WTC11 (cell line): ENCODE data around the gene CYP51A1. TPM values are rescaled to one million over a fixed set of nuclear protein-coding genes. Genes with fewer than 3 reads are reported as not detected.
"Not testable (repeated sequence)": the region's sequence is repeated elsewhere in the genome, so short reads cannot be mapped to it uniquely, and the experiment has no call there.

Source experiments
- ATAC-seq: fragments of 200-7000 bp; cut with Tn5 transposase; 2 replicates; pipeline ENCODE4 v1.10.0; 2021; ENCODE audit warnings: mild to moderate bottlenecking, moderate library complexity
- CTCF ChIA-PET: fragments of 300-600 bp; sonication (Branson Sonifier 250); formaldehyde crosslinking; loops from one replicate; lab custom pipeline; 2021; ENCODE audit warnings: antibody characterized with exemption; lab: Charles Lee
- POLR2A ChIA-PET: fragments of 350-600 bp; sonication (Branson Sonifier 250); formaldehyde crosslinking; loops from one replicate; lab custom pipeline; 2021; ENCODE audit warnings: antibody characterized with exemption; lab: Charles Lee
- DNase-seq: peaks from one replicate; pipeline ENCODE4 v3.0.0; 2021; ENCODE audit warnings: low spot score
- H3K27ac Mint-ChIP-seq: 2 replicates; pipeline ENCODE4 v1.8.0; 2021; ENCODE audit warnings: mixed read lengths
- H3K27me3 Mint-ChIP-seq: 2 replicates; pipeline ENCODE4 v1.8.0; 2021; ENCODE audit warnings: low read depth, mild to moderate bottlenecking, moderate library complexity, mixed read lengths
- H3K36me3 Mint-ChIP-seq: 2 replicates; pipeline ENCODE4 v1.8.0; 2021; ENCODE audit warnings: mixed read lengths
- H3K4me1 Mint-ChIP-seq: 2 replicates; pipeline ENCODE4 v1.8.0; 2022; ENCODE audit warnings: mixed read lengths
- H3K4me3 Mint-ChIP-seq: 2 replicates; pipeline ENCODE4 v1.8.0; 2021; ENCODE audit warnings: mild to moderate bottlenecking, moderate library complexity, mixed read lengths
- H3K9me3 Mint-ChIP-seq: 2 replicates; pipeline ENCODE4 v1.8.0; 2021; ENCODE audit warnings: mixed read lengths
- ATF2 ChIP-seq: sonication (generic); formaldehyde crosslinking; IDR thresholded peaks from 2 replicates; pipeline ENCODE4 v1.8.1; 2022; ENCODE audit warnings: low read depth, missing genetic modification reagents, borderline replicate concordance
- CREB1 ChIP-seq: sonication (generic); formaldehyde crosslinking; IDR thresholded peaks from 2 replicates; pipeline ENCODE4 v1.8.0; 2023; ENCODE audit warnings: mild to moderate bottlenecking, missing genetic modification reagents
- E2F4 ChIP-seq: sonication (generic); formaldehyde crosslinking; IDR thresholded peaks from 2 replicates; pipeline ENCODE4 v1.8.1; 2022; ENCODE audit warnings: low read depth, mild to moderate bottlenecking, moderate library complexity, missing genetic modification reagents, borderline replicate concordance
- FOXP4 ChIP-seq: sonication (generic); formaldehyde crosslinking; IDR thresholded peaks from 2 replicates; pipeline ENCODE4 v1.8.0; 2022; ENCODE audit warnings: mild to moderate bottlenecking, missing genetic modification reagents
- HMGXB4 ChIP-seq: sonication (generic); formaldehyde crosslinking; IDR thresholded peaks from 2 replicates; pipeline ENCODE4 v1.8.1; 2023; ENCODE audit warnings: mild to moderate bottlenecking, moderate library complexity, missing genetic modification reagents
- IRF1 ChIP-seq: sonication (generic); formaldehyde crosslinking; IDR thresholded peaks from 2 replicates; pipeline ENCODE4 v1.8.0; 2023; ENCODE audit warnings: missing genetic modification reagents
- JAZF1 ChIP-seq: fragments of 250-450 bp; sonication (Bioruptor Pico); IDR thresholded peaks from 2 replicates; pipeline ENCODE4 v1.9.0; 2021; ENCODE audit warnings: moderate library complexity, mild to moderate bottlenecking, inconsistent platforms
- JUN ChIP-seq: sonication (generic); formaldehyde crosslinking; IDR thresholded peaks from 2 replicates; pipeline ENCODE4 v1.8.0; 2023; ENCODE audit warnings: mild to moderate bottlenecking, missing genetic modification reagents
- MAX ChIP-seq: sonication (generic); formaldehyde crosslinking; IDR thresholded peaks from 2 replicates; pipeline ENCODE4 v1.8.0; 2022; ENCODE audit warnings: mild to moderate bottlenecking, missing genetic modification reagents
- NFATC4 ChIP-seq: fragments of 250-450 bp; sonication (Bioruptor Pico); IDR thresholded peaks from 2 replicates; pipeline ENCODE4 v1.9.0; 2021; ENCODE audit warnings: mild to moderate bottlenecking
- NR3C1 ChIP-seq: sonication (generic); formaldehyde crosslinking; conservative IDR thresholded peaks from 2 replicates; pipeline ENCODE4 v1.8.1; 2023; ENCODE audit warnings: low read depth, mild to moderate bottlenecking, missing genetic modification reagents
- OVOL2 ChIP-seq: fragments of 250-450 bp; sonication (Bioruptor Pico); IDR thresholded peaks from 2 replicates; pipeline ENCODE4 v1.9.0; 2021; ENCODE audit warnings: mild to moderate bottlenecking, borderline replicate concordance
- SMAD4 ChIP-seq: sonication (generic); formaldehyde crosslinking; IDR thresholded peaks from 2 replicates; pipeline ENCODE4 v1.8.0; 2022; ENCODE audit warnings: mild to moderate bottlenecking, missing genetic modification reagents
- STAT6 ChIP-seq: sonication (generic); formaldehyde crosslinking; conservative IDR thresholded peaks from 2 replicates; pipeline ENCODE4 v1.8.1; 2023; ENCODE audit warnings: mild to moderate bottlenecking, low read depth, missing genetic modification reagents, moderate library complexity
- ZNF138 ChIP-seq: sonication (generic); formaldehyde crosslinking; conservative IDR thresholded peaks from 2 replicates; pipeline ENCODE4 v1.8.1; 2022; ENCODE audit warnings: mild to moderate bottlenecking, moderate library complexity, missing genetic modification reagents
- ZNF281 ChIP-seq: sonication (generic); formaldehyde crosslinking; IDR thresholded peaks from 2 replicates; pipeline ENCODE4 v1.8.0; 2023; ENCODE audit warnings: mild to moderate bottlenecking, missing genetic modification reagents
- ZNF317 ChIP-seq: sonication (generic); formaldehyde crosslinking; IDR thresholded peaks from 2 replicates; pipeline ENCODE4 v1.8.1; 2023; ENCODE audit warnings: low read depth, mild to moderate bottlenecking, moderate library complexity, missing genetic modification reagents, borderline replicate concordance
- ZNF416 ChIP-seq: fragments of 250-450 bp; sonication (Bioruptor Pico); IDR thresholded peaks from 2 replicates; pipeline ENCODE4 v1.9.0; 2021; ENCODE audit warnings: mild to moderate bottlenecking, inconsistent platforms
- total RNA-seq: library from RNA; stranded (reverse); gene quantifications from 3 replicates; pipeline ENCODE4 v1.2.3, GENCODE V29; 2021

Gene CYP51A1
- total RNA-seq, 1 experiment from 2014 or later, result 81.4 TPM

GRCh38 chr7:92177362-92177761 lies 43.1 kb upstream of the CYP51A1 start:
- ChIA-PET POLR2A (interaction anchor here (0.6 kb wide), 1 partner anchor 21 kb away, joined by 6 read pairs; no protein-coding TSS in a partner anchor), CTCF (interaction anchor here (0.5 to 1.1 kb wide), 2 partner anchors 21 to 270 kb away, joined by 4 read pairs; partner anchors contain the start of gene GATAD1)
- H3K9me3 Mint-ChIP-seq, result peaks cover 7% of the 10 kb centered on the region
- DNase-seq (no peak), ATAC-seq (no peak)
- H3K27ac Mint-ChIP-seq, result no peak overlapping the region
- TF ChIP-seq HMGXB4, result no peak
- TF ChIP-seq JAZF1 (CRISPR knock-in tag), result no peak
- TF ChIP-seq OVOL2 (CRISPR knock-in tag), result no peak
- TF ChIP-seq IRF1 (CRISPR knock-in tag), result no peak
- TF ChIP-seq ZNF416, result no peak
- TF ChIP-seq E2F4 (CRISPR knock-in tag), result no peak
- no peak for TF ChIP-seq ZNF138 (CRISPR knock-in tag)
- no peak for TF ChIP-seq MAX (CRISPR knock-in tag)
- TF ChIP-seq NR3C1, result no peak
- no peak for TF ChIP-seq ATF2 (CRISPR knock-in tag)
- TF ChIP-seq ZNF317, result no peak
- TF ChIP-seq ZNF281 (CRISPR knock-in tag), result no peak
- no peak for TF ChIP-seq NFATC4 (CRISPR knock-in tag)
- no peak for TF ChIP-seq STAT6
- no peak for TF ChIP-seq JUN (CRISPR knock-in tag)
- TF ChIP-seq CREB1 (CRISPR knock-in tag), result no peak
- TF ChIP-seq SMAD4, result no peak
- TF ChIP-seq FOXP4 (CRISPR knock-in tag), result no peak
- 0 out of 2 replicates have a peak, but pooled peaks cover 3% of the 10 kb centered on the region for H3K4me1 Mint-ChIP-seq
- H3K36me3 Mint-ChIP-seq, result no peaks in the 10 kb centered on the region
- H3K4me3 Mint-ChIP-seq, result no peak overlapping the region
- peaks cover 21% of the 10 kb centered on the region for H3K27me3 Mint-ChIP-seq

- H3K36me3 Mint-ChIP-seq, H3K27ac Mint-ChIP-seq, H3K4me1 Mint-ChIP-seq, H3K9me3 Mint-ChIP-seq, DNase-seq, POLR2A ChIA-PET, ATAC-seq, H3K27me3 Mint-ChIP-seq, H3K4me3 Mint-ChIP-seq: not testable (repeated sequence)
- CTCF ChIA-PET, result interaction anchor here (1.8 kb wide), 1 partner anchor 10 kb away, joined by 7 read pairs; the partner anchor contains the start of gene LRRD1
Measured at GRCh38 chr7:92169529-92169928, 35.3 kb upstream of the CYP51A1 start.
